IMR-90 (cell line): ENCODE data around the gene NFE2L2. TPM values are rescaled to one million over a fixed set of nuclear protein-coding genes. Genes with fewer than 3 reads are reported as not detected.

ENCODE experiments used
- ATAC-seq: fragments of 200-7000 bp; cut with Tn5 transposase; 2 replicates; pipeline ENCODE4 v1.9.1; 2020; ENCODE audit warnings: low read depth, mild to moderate bottlenecking, moderate library complexity
- BruUV-seq: library from RNA; stranded (reverse); fragments of 400-500 nt; replicated peaks from 2 replicates; lab custom pipeline; 2021; lab: Mats Ljungman, UMichigan
- CTCF ChIA-PET: fragments of 300-600 bp; formaldehyde crosslinking; extraction: SDS; loops from one replicate; lab custom pipeline; 2021; ENCODE audit warnings: antibody characterized with exemption; lab: Yijun Ruan, JAX
- POLR2A ChIA-PET: fragments of 300-600 bp; sonication (Branson Sonifier 250); formaldehyde crosslinking; loops from one replicate; lab custom pipeline; 2022; ENCODE audit warnings: antibody characterized with exemption; ENCODE audit not compliant: unreplicated experiment; lab: Charles Lee
- DNase-seq: peaks from one replicate; pipeline ENCODE4 v3.0.0; 2013
- H2AFZ ChIP-seq: replicated peaks from 2 replicates; pipeline ENCODE3; 2013; ENCODE audit warnings: low read length, mild to moderate bottlenecking; ENCODE audit not compliant: poor library complexity
- H2AK5ac ChIP-seq: 2 replicates; pipeline ENCODE4 v1.6.1; 2013; ENCODE audit warnings: low read depth, low read length, inconsistent platforms
- H2AK9ac ChIP-seq: replicated peaks from 2 replicates; pipeline ENCODE3; 2013; ENCODE audit warnings: mild to moderate bottlenecking, low read depth, low read length, moderate library complexity; ENCODE audit not compliant: poor library complexity
- H2BK120ac ChIP-seq: 2 replicates; pipeline ENCODE4 v1.6.1; 2013; ENCODE audit warnings: low read depth, low read length, inconsistent platforms
- H2BK15ac ChIP-seq: 3 replicates; pipeline ENCODE4 v1.6.1; 2013; ENCODE audit warnings: low read depth, low read length, inconsistent platforms
- H2BK20ac ChIP-seq: 2 replicates; pipeline ENCODE4 v1.6.1; 2013; ENCODE audit warnings: low read depth, mild to moderate bottlenecking, inconsistent platforms, low read length, moderate library complexity
- H2BK5ac ChIP-seq: 2 replicates; pipeline ENCODE4 v1.6.1; 2013; ENCODE audit warnings: mild to moderate bottlenecking, low read depth, low read length, inconsistent platforms; ENCODE audit not compliant: poor library complexity, severe bottlenecking
- H3K14ac ChIP-seq: replicated peaks from 2 replicates; pipeline ENCODE4 v1.6.1; 2013; ENCODE audit warnings: low read depth, low read length, inconsistent platforms
- H3K18ac ChIP-seq: 2 replicates; pipeline ENCODE4 v1.6.1; 2013; ENCODE audit warnings: low read depth, low read length, control low read depth
- H3K23ac ChIP-seq: 2 replicates; pipeline ENCODE4 v1.6.1; 2013; ENCODE audit warnings: low read depth, low read length, inconsistent platforms
- H3K27ac ChIP-seq: 2 replicates; pipeline ENCODE4 v1.5.1; 2013; ENCODE audit warnings: mild to moderate bottlenecking, control low read depth, low read length; ENCODE audit not compliant: insufficient read depth
- H3K27me3 ChIP-seq: 2 replicates; pipeline ENCODE4 v1.6.1; 2013; ENCODE audit warnings: low read length; ENCODE audit not compliant: control insufficient read depth, insufficient read depth
- H3K36me3 ChIP-seq: 2 replicates; pipeline ENCODE4 v1.6.1; 2013; ENCODE audit warnings: low read length, mixed read lengths; ENCODE audit not compliant: control insufficient read depth, insufficient read depth
- H3K4ac ChIP-seq: 2 replicates; pipeline ENCODE4 v1.6.1; 2013; ENCODE audit warnings: low read depth, low read length, inconsistent platforms
- H3K4me1 ChIP-seq: 2 replicates; pipeline ENCODE4 v1.6.1; 2013; ENCODE audit warnings: low read length, mixed read lengths; ENCODE audit not compliant: control insufficient read depth, insufficient read depth
- H3K4me2 ChIP-seq: 2 replicates; pipeline ENCODE4 v1.6.1; 2013; ENCODE audit warnings: low read depth, mild to moderate bottlenecking, control low read depth, low read length, moderate library complexity
- H3K4me3 ChIP-seq: 2 replicates; pipeline ENCODE4 v1.5.1; 2013; ENCODE audit warnings: low read depth, mild to moderate bottlenecking, control low read depth, low read length, moderate library complexity; ENCODE audit not compliant: insufficient read depth
- H3K56ac ChIP-seq: 2 replicates; pipeline ENCODE4 v1.6.1; 2013; ENCODE audit warnings: low read length, inconsistent platforms; ENCODE audit not compliant: insufficient read depth; ENCODE audit errors: extremely low read depth
- H3K79me1 ChIP-seq, 2 experiments: 2 replicates each; pipeline ENCODE4 v1.6.1; 2013; ENCODE audit warnings: low read length in 2 of 2, inconsistent platforms in 1 of 2, low read depth in 1 of 2
- H3K9ac ChIP-seq: 2 replicates; pipeline ENCODE4 v1.6.1; 2013; ENCODE audit warnings: low read depth, low read length, control low read depth
- H3K9me1 ChIP-seq: 2 replicates; pipeline ENCODE4 v1.6.1; 2013; ENCODE audit warnings: low read length, inconsistent platforms; ENCODE audit not compliant: insufficient read depth
- H3K9me3 ChIP-seq: 2 replicates; pipeline ENCODE4 v1.6.1; 2013; ENCODE audit warnings: low read length; ENCODE audit not compliant: control insufficient read depth, insufficient read depth
- H4K20me1 ChIP-seq: 2 replicates; pipeline ENCODE4 v1.6.1; 2013; ENCODE audit warnings: low read length, inconsistent platforms; ENCODE audit not compliant: insufficient read depth
- H4K5ac ChIP-seq: 2 replicates; pipeline ENCODE4 v1.6.1; 2013; ENCODE audit warnings: mild to moderate bottlenecking, low read depth, low read length, control low read depth
- H4K8ac ChIP-seq, 2 experiments: 2 replicates each; pipeline ENCODE4 v1.6.1; 2013; ENCODE audit warnings: low read depth in 2 of 2, low read length in 2 of 2, control low read depth in 1 of 2, inconsistent platforms in 1 of 2
- H4K91ac ChIP-seq: 2 replicates; pipeline ENCODE4 v1.6.1; 2013; ENCODE audit warnings: low read depth, low read length, inconsistent platforms; ENCODE audit not compliant: insufficient read depth
- CHD1 ChIP-seq: IDR thresholded peaks from 2 replicates; pipeline ENCODE4 v1.6.1; 2012; ENCODE audit warnings: low read depth, low read length, improper control_type of control experiment
- FOS ChIP-seq: fragments of 150-350 bp; IDR thresholded peaks from 2 replicates; pipeline ENCODE4 v1.6.1; 2016; ENCODE audit warnings: low read depth, low read length
- MAZ ChIP-seq: IDR thresholded peaks from 2 replicates; pipeline ENCODE4 v1.6.1; 2012; ENCODE audit warnings: low read depth, mild to moderate bottlenecking, low read length, improper control_type of control experiment, moderate library complexity, borderline replicate concordance
- MXI1 ChIP-seq: IDR thresholded peaks from 2 replicates; pipeline ENCODE4 v1.6.1; 2012; ENCODE audit warnings: low read depth, mild to moderate bottlenecking, low read length, moderate library complexity, borderline replicate concordance
- NFE2L2 ChIP-seq: fragments of 150-350 bp; IDR thresholded peaks from 2 replicates; pipeline ENCODE4 v1.6.1; 2016; ENCODE audit warnings: low read depth, mild to moderate bottlenecking, low read length
- RAD21 ChIP-seq: IDR thresholded peaks from 2 replicates; pipeline ENCODE4 v1.6.1; 2012; ENCODE audit warnings: low read length, improper control_type of control experiment
- RCOR1 ChIP-seq: IDR thresholded peaks from 2 replicates; pipeline ENCODE4 v1.6.1; 2012; ENCODE audit warnings: mild to moderate bottlenecking, low read length, improper control_type of control experiment; ENCODE audit not compliant: insufficient replicate concordance
- RFX5 ChIP-seq: IDR thresholded peaks from 2 replicates; pipeline ENCODE4 v1.8.0; 2012; ENCODE audit warnings: low read depth, mild to moderate bottlenecking, low read length, moderate library complexity
- SMC3 ChIP-seq: fragments of 150-350 bp; IDR thresholded peaks from 2 replicates; pipeline ENCODE4 v1.6.1; 2016; ENCODE audit warnings: low read depth, mild to moderate bottlenecking, antibody characterized with exemption, low read length, moderate library complexity
- WGBS, 2 experiments: methylation state at CpG; one replicate each; pipeline versions ENCODE4 v1.1.5 to v1.1.7; 2013; ENCODE audit warnings: missing lambda C conversion rate in 2 of 2; ENCODE audit not compliant: insufficient read length in 1 of 2; ENCODE audit errors: extremely low coverage in 2 of 2; 5-methylcytosine and 5-hydroxymethylcytosine counted together
- dilution Hi-C: fragments of 300-500 bp; cut with HindIII; formaldehyde crosslinking; loops from one replicate; pipeline ENCODE4 v1.14.3; 2018; ENCODE audit warnings: low sequenced_read_pairs; ENCODE audit not compliant: unreplicated experiment
- in situ Hi-C: fragments of 300-500 bp; cut with MboI; formaldehyde crosslinking; loops from 3 replicates; pipeline ENCODE4 v1.14.3; 2019; ENCODE audit warnings: low sequenced_read_pairs, inconsistent platforms, mixed read lengths
- intact Hi-C: fragments of 100-400 bp; cut with micrococcal nuclease; formaldehyde crosslinking; loops from 2 replicates; pipeline ENCODE4 v1.10.0; 2022
- polyA plus RNA-seq, 3 experiments: library from polyadenylated mRNA; depleted of rRNA; stranded (reverse); fragments of >200 nt; gene quantifications; 2 replicates each; pipeline ENCODE4 v1.2.3, GENCODE V29; 2012; ENCODE audit warnings: low replicate concordance in 1 of 3
- total RNA-seq: library from RNA; depleted of rRNA; stranded (reverse); fragments of >200 nt; gene quantifications from 2 replicates; pipeline ENCODE4 v1.2.3, GENCODE V29; 2012
- TF ChIP-seq, protein P1 (sequence below): fragments of 150-350 bp; IDR thresholded peaks from 2 replicates; pipeline ENCODE4 v1.6.1; 2016; ENCODE audit warnings: low read depth, mild to moderate bottlenecking, low read length, moderate library complexity, borderline replicate concordance
- TF ChIP-seq, protein P2 (sequence below): fragments of 150-350 bp; IDR thresholded peaks from 2 replicates; pipeline ENCODE4 v1.6.1; 2017; ENCODE audit warnings: mild to moderate bottlenecking, antibody characterized with exemption, low read length, low read depth

NFE2L2 gene
- total and polyA plus RNA-seq, 2 of the 4 experiments (the other 2 are of a cell fraction), result 72.7 to 83.5 TPM

DNA sequence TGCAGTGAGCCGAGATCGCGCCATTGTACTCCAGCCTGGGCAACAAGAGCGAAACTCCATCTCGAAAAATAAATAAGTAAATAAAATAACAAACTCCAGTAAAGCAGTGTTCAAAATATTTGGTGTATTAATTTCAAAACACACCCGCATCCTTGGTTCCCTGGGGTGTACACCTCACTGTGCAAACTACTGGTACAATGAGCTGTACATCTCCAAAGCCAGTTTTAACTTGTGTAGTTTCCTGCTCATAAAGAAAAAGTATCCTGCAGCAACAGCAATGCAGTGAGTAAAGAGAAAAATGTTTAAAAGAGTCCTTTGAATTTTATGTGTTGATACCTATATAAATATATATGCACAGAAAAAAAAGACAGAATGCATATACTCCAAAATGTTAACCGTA, 4.4 kb upstream of the NFE2L2 start:
- peaks cover 3% of the 10 kb centered on the region; the same call in 1 of the 2 replicates for H3K9me1 ChIP-seq
- no peak overlapping the region for H3K4me3 ChIP-seq
- no peak overlapping the region for H3K14ac ChIP-seq
- H3K56ac ChIP-seq, result no peak overlapping the region
- H2BK15ac ChIP-seq, result no peak overlapping the region
- H4K91ac ChIP-seq, result no peak overlapping the region
- H2BK120ac ChIP-seq, result peak overlapping the region; percentile 18; the same call in 1 of the 2 replicates
- intact Hi-C loops (loop anchor here (10.0 kb wide), 1 partner anchor 336 kb away; no protein-coding TSS in a partner anchor), in situ Hi-C loops (no loop called here), dilution Hi-C loops (no loop called here)
- no peak overlapping the region for H3K27ac ChIP-seq
- ChIA-PET CTCF (interaction anchor here (1.7 kb wide), 1 partner anchor 104 kb away, joined by 8 read pairs; no protein-coding TSS in a partner anchor), POLR2A (no interaction called here)
- no peaks in the 10 kb centered on the region for H4K20me1 ChIP-seq
- H3K9ac ChIP-seq, result no peak overlapping the region
- no peak overlapping the region for H4K8ac ChIP-seq
- no peak overlapping the region for H3K4ac ChIP-seq
- WGBS, 2 experiments, result no CpG with 5 or more reads among the region's 7 CpGs
- peaks cover 7% of the 10 kb centered on the region for H3K4me1 ChIP-seq
- no peak overlapping the region for H2BK20ac ChIP-seq
- H3K23ac ChIP-seq, result no peak overlapping the region
- no peak overlapping the region for H2AFZ ChIP-seq
- no peak overlapping the region for H2AK9ac ChIP-seq
- DNase-seq (no peak), ATAC-seq (no peak)
- H3K27me3 ChIP-seq, result no peaks in the 10 kb centered on the region
- H3K9me3 ChIP-seq, result no peaks in the 10 kb centered on the region
- no peaks in the 10 kb centered on the region for H3K36me3 ChIP-seq
- no peak overlapping the region for H3K4me2 ChIP-seq
- BruUV-seq, result no TSS peak
- H2AK5ac ChIP-seq, result no peak overlapping the region
- TF ChIP-seq MAZ (no peak), NFE2L2 (no peak), CHD1 (no peak), RCOR1 (no peak), RFX5 (no peak), SMC3 (no peak), RAD21 (no peak), MXI1 (no peak), FOS (no peak)
- TF ChIP-seq, protein P1, sequence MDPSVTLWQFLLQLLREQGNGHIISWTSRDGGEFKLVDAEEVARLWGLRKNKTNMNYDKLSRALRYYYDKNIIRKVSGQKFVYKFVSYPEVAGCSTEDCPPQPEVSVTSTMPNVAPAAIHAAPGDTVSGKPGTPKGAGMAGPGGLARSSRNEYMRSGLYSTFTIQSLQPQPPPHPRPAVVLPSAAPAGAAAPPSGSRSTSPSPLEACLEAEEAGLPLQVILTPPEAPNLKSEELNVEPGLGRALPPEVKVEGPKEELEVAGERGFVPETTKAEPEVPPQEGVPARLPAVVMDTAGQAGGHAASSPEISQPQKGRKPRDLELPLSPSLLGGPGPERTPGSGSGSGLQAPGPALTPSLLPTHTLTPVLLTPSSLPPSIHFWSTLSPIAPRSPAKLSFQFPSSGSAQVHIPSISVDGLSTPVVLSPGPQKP, result no peak
- TF ChIP-seq, protein P2, sequence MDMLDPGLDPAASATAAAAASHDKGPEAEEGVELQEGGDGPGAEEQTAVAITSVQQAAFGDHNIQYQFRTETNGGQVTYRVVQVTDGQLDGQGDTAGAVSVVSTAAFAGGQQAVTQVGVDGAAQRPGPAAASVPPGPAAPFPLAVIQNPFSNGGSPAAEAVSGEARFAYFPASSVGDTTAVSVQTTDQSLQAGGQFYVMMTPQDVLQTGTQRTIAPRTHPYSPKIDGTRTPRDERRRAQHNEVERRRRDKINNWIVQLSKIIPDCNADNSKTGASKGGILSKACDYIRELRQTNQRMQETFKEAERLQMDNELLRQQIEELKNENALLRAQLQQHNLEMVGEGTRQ, result no peak
- H3K18ac ChIP-seq, result no peak overlapping the region
- no peak overlapping the region for H4K5ac ChIP-seq
- H3K79me1 ChIP-seq, result peaks cover 0 to 5% of the 10 kb centered on the region in 2 experiments; a peak in 1 of 4 replicates
- no peak overlapping the region for H2BK5ac ChIP-seq
